Measurements from ENCODE around the gene TMPRSS6.

DNA sequence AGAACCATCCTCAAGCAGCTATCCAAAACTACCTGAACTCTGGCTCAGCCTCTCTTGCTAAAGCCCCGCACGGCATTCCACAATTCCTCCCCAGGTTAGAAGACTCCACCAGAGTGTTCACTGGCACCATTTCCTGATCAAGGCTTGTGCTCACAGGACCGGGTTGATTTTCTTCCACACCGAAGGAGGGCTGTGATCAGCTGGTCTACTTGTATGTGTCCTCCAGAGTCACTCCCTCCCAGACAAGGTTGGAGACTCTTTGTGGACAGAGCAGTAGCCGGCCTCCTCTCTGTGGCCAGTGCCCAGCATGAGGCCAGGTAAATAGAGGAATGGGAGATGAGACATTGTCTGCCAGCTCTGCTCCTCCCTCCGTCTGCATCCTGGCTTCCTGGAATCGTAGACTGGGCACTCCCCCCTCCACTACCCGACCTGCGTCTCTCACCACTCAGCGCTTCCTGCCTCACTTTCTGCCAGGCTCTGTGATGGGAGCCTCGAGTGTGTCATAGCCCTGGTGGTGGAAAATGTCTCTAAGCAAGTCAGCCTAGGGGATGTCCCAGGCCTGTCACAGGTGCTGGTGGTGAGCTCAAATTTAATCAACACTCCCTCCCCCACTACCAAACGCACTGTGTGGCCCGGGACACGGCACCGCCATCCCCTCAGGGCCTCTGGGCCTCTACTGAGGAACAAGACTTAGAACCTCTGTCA, 12.5 kb upstream of the TMPRSS6 start:
- TF ChIP-seq, protein P1, sequence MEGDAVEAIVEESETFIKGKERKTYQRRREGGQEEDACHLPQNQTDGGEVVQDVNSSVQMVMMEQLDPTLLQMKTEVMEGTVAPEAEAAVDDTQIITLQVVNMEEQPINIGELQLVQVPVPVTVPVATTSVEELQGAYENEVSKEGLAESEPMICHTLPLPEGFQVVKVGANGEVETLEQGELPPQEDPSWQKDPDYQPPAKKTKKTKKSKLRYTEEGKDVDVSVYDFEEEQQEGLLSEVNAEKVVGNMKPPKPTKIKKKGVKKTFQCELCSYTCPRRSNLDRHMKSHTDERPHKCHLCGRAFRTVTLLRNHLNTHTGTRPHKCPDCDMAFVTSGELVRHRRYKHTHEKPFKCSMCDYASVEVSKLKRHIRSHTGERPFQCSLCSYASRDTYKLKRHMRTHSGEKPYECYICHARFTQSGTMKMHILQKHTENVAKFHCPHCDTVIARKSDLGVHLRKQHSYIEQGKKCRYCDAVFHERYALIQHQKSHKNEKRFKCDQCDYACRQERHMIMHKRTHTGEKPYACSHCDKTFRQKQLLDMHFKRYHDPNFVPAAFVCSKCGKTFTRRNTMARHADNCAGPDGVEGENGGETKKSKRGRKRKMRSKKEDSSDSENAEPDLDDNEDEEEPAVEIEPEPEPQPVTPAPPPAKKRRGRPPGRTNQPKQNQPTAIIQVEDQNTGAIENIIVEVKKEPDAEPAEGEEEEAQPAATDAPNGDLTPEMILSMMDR (IDR thresholded peaks at IDR 0.05), result no peak
- no peak for TF ChIP-seq POLR2A (IDR thresholded peaks at IDR 0.05)

Data from heart left ventricle (tissue), 13 donors.